ACC112 (cell line): ENCODE data around the gene HES7.
A peak's percentile ranks its signal among the peaks of the same experiment; 100 is the strongest.

Experiments
- H2AFZ ChIP-seq: fragments of 200-600 bp; sonication (generic); one replicate; pipeline ENCODE4 v1.6.0; 2017; ENCODE audit warnings: antibody characterized with exemption, low read length; ENCODE audit not compliant: unreplicated experiment
- H3K27ac ChIP-seq: fragments of 200-600 bp; sonication (generic); 2 replicates; pipeline ENCODE4 v1.5.1; 2014; ENCODE audit warnings: low read depth, mild to moderate bottlenecking, antibody characterized with exemption, low read length, moderate library complexity
- H3K27me3 ChIP-seq: fragments of 200-600 bp; sonication (generic); 2 replicates; pipeline ENCODE4 v1.6.1; 2014; ENCODE audit warnings: mild to moderate bottlenecking, antibody characterized with exemption, low read length, moderate library complexity, mixed read lengths; ENCODE audit not compliant: insufficient read depth
- H3K36me3 ChIP-seq: fragments of 200-600 bp; sonication (generic); 2 replicates; pipeline ENCODE4 v1.6.1; 2016; ENCODE audit warnings: mild to moderate bottlenecking, antibody characterized with exemption, low read length, moderate library complexity, mixed read lengths; ENCODE audit not compliant: insufficient read depth
- H3K4me1 ChIP-seq: fragments of 200-600 bp; sonication (generic); one replicate; pipeline ENCODE4 v1.6.1; 2016; ENCODE audit warnings: low read length, mixed read lengths; ENCODE audit not compliant: insufficient read depth, unreplicated experiment, control insufficient read depth
- H3K4me3 ChIP-seq: fragments of 200-600 bp; sonication (generic); 2 replicates; pipeline ENCODE4 v1.5.1; 2014; ENCODE audit warnings: mild to moderate bottlenecking, low read depth, low read length
- H3K79me2 ChIP-seq: fragments of 200-600 bp; sonication (generic); one replicate; pipeline ENCODE4 v1.6.0; 2016; ENCODE audit warnings: low read length; ENCODE audit not compliant: control insufficient read depth, unreplicated experiment, insufficient read depth

The HES7 gene

DNA sequence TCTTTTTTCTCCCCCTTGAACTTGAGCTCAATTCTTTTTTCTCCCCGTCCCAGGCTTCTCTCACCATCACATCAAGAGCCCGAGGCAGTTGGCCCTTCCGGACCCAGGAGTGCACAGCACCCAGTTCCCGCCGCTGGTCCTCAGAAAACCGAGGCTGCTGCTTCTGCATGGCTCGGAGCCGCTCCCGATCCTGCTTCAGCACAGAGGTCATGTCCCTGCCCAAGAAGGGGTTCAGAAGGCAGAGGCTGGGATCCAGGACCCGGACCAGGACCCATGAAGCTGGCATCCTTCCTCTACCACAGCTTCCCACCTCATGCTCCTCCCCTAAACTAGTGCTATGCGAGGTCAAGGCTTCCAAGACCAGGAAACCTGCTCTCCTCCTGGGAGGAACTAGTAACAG is 17.8 kb upstream of the HES7 start:
- H3K27me3 ChIP-seq: no peaks in the 10 kb centered on the region
- H3K4me3 ChIP-seq: no peak overlapping the region
- H3K4me1 ChIP-seq: peaks cover 3% of the 10 kb centered on the region
- H3K79me2 ChIP-seq: no peaks in the 10 kb centered on the region
- H2AFZ ChIP-seq: no peak overlapping the region
- no peak overlapping the region for H3K27ac ChIP-seq
- H3K36me3 ChIP-seq: peaks cover 39% of the 10 kb centered on the region; the same call in 1 of the 2 replicates

DNA sequence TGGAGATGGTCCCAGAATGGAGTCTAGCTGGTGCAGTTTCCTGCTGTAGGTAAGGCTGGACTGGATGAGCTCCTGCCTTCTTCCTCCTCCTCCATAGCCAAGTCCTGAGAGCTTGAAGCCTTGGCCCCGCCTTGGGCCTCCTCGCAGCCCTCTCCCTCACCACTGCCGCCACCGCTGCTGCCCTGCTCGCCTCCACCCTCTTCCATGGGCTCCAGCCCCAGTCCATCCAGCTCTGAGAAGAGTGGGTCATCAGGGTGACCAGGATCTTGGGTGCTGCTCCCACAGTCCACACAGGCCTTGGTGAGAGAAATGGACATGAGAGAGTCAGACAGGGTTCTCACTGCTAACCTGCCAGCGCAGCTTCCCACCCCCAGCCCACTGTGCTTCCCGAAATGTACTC is 17.1 kb upstream of the HES7 start:
- Histone ChIP-seq H3K4me1 (peaks cover 3% of the 10 kb centered on the region), H3K36me3 (peaks cover 32% of the 10 kb centered on the region; the same call in 1 of the 2 replicates), H3K79me2 (no peaks in the 10 kb centered on the region), H3K27me3 (no peaks in the 10 kb centered on the region), H3K4me3 (no peak overlapping the region), H2AFZ (no peak overlapping the region), H3K27ac (no peak overlapping the region)

DNA sequence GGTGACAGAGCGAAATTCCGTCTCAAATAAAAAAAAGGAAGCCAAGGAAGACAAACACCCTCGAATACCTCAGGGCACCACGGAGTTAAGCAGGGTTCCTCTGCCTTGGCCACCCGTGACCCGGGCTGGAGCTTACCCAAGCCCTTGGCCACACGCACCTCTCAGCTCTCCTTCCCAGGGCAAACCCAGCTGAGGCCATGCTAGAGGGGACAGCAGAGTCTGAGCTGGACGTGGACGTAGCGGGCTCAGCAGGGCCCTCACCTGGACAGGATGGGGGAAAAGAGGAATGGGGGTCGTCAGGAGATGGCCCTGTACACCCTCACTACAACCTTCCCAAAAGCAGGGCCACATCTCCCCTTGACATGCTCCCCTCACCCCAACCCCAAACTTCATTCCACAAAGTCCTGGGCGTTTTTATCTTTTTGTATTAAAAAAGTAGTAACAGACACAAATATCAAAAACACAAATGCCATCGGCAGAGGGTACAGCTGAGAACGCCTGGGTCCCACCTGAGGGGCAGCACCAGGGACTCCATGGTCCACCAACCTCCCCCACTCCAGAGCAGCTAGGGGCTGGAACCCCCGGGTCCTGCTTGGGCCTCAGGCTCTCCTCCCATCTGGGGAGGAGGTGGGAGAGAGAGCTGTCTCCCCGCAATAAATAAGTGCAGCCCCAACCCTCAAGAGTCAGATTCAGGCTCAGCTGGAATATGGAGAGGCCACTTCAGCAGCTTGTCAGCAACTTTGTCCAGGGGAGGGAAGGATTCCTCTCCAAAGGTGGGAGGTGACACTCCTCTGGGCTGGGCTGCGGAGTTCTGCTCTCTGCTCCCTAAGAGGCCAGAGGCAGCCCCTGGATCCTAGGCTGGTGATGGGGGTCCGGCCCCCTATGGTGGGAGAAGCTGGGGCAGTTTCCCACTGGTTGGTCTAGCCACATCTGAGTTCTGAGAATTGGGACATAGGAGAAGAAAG is 16.4 kb upstream of the HES7 start:
- no peak overlapping the region for H3K27ac ChIP-seq

DNA sequence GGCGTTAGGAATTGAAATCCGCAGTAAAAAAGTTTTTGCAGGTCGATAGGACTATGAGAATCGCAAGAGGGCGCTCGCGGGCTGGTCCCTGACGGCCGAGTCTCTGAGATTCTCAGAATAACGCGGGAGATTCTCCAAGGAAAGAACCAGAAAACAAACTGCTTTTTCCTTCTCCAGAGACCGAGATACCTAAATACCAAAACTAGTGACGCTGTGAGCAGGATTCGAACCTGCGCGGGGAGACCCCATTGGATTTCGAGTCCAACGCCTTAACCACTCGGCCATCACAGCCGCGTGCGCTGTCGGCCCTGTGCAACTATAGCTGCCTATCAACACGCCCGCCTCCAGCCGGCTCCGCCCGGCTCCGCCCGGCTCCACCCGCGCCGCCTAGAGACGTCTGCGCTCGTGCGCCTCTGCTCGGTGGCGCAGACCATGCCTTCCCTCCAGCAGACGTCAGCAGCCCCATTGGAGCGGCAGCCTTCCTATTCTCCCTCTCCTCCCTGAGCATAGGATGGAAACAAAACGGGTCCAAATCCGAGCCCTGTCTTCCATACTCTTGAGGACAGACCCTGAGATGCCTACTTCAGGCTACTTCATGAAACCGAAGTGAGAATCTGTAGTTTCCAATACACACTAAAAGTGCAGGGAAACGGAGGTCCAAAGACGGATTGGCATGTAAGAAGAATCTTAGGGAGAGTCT is 14.9 kb upstream of the HES7 start:
- Histone ChIP-seq H3K27me3 (no peaks in the 10 kb centered on the region), H3K4me3 (peak overlapping the region; percentile 53), H3K36me3 (peaks cover 25% of the 10 kb centered on the region; the same call in 1 of the 2 replicates), H3K4me1 (peaks cover 8% of the 10 kb centered on the region), H2AFZ (no peak overlapping the region), H3K79me2 (no peaks in the 10 kb centered on the region), H3K27ac (peak overlapping the region; percentile 84)

More for the DNA sequence above, 16.4 kb upstream of the HES7 start:
- H3K4me1 ChIP-seq: peaks cover 3% of the 10 kb centered on the region
- H2AFZ ChIP-seq: no peak overlapping the region
- no peak overlapping the region for H3K4me3 ChIP-seq
- H3K36me3 ChIP-seq: peaks cover 25% of the 10 kb centered on the region; the same call in 1 of the 2 replicates
- no peaks in the 10 kb centered on the region for H3K27me3 ChIP-seq
- no peaks in the 10 kb centered on the region for H3K79me2 ChIP-seq

GRCh38 chr17:8138374-8138671 is 14.4 kb upstream of the HES7 start:
- no peaks in the 10 kb centered on the region for H3K27me3 ChIP-seq
- no peaks in the 10 kb centered on the region for H3K79me2 ChIP-seq
- peak overlapping the region; percentile 84; the same call in 1 of the 2 replicates for H3K27ac ChIP-seq
- no peak overlapping the region for H2AFZ ChIP-seq
- peak overlapping the region; percentile 45 for H3K4me3 ChIP-seq
- H3K36me3 ChIP-seq: peaks cover 25% of the 10 kb centered on the region; the same call in 1 of the 2 replicates
- peaks cover 8% of the 10 kb centered on the region for H3K4me1 ChIP-seq

DNA sequence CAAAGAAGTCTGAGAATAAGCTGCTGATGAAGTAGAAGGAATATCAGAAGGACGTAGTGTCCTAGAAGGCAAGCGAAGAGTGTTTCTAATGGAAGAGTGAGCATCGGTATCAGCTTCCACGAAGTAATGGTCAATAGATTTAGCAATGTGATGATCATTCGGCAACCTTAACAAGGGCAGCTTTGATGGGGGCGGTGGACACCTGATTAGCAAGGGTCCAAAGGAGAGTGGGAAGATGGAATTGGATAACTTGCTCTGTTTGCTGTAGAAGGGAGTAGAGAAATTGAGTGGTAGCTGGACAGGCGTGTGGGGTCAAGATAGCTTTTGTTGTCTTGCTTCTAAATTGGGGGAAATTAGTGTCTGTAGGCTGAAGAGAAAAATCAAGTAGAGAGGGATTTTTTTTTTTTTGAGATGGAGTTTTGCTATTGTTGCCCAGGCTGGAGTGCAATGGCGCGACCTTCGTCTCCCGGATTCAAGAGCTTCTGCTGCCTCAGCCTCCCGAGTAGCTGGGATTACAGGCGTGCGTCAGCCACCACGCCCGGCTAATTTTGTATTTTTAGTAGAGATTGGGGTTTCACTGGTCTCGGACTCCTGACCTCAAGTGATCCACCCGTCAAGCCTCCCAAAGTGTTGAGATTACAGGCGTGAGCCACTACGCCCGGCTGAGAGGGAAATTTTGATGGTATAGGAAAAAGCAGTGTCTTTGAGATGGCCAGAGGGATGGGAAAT is 13.9 kb upstream of the HES7 start:
- Histone ChIP-seq H3K4me3 (peak overlapping the region; percentile 45), H3K27me3 (no peaks in the 10 kb centered on the region), H3K4me1 (peaks cover 8% of the 10 kb centered on the region), H3K27ac (no peak overlapping the region; the same call in 1 of the 2 replicates), H3K79me2 (no peaks in the 10 kb centered on the region), H2AFZ (no peak overlapping the region), H3K36me3 (peaks cover 24% of the 10 kb centered on the region; the same call in 1 of the 2 replicates)

DNA sequence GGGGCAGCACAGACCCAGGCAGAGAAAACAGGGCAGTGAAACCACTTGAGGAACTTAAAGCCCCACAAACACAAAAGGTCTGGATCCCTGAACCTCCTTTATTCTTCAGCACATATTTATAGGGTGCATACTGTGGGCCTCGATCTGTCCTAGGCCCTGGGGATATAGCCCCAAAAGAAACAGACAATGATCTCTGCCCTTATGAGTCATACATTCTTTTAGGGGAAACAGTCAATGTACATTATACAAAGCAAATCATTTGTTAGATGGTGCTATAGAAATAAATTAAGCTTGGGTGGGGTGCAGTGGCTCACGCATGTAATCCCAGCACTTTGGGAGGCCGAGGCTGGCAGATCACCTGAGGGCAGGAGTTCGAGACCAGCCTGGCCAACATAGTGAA is 10.0 kb upstream of the HES7 start:
- H3K27me3 ChIP-seq: no peaks in the 10 kb centered on the region
- H3K79me2 ChIP-seq: no peaks in the 10 kb centered on the region
- H3K4me3 ChIP-seq: no peak overlapping the region
- H2AFZ ChIP-seq: no peak overlapping the region
- no peak overlapping the region for H3K27ac ChIP-seq
- peaks cover 10% of the 10 kb centered on the region for H3K4me1 ChIP-seq
- no peaks in the 10 kb centered on the region for H3K36me3 ChIP-seq

DNA sequence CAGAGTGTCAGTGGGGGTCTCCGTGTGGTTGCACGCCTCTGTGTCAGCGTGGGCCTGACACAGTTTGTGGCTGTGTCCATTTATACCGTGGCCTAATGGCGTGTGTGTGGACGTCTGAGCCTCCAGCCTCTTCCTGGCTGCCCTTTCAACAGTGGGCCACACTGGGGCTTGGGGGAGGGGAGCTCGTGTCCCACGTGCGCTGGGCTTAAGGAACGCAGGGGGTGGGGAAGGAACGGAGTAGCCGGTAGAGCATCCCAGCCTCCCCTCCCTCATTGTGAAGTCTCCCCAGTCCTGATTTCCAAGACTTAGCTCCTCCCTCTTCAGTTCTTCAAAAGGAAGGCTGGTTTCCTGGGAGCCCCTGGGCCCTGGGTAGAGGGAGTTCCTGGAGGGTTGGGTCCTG is 9.5 kb upstream of the HES7 start:
- no peak overlapping the region for H3K27ac ChIP-seq
- H3K4me3 ChIP-seq: no peak overlapping the region
- peaks cover 10% of the 10 kb centered on the region for H3K4me1 ChIP-seq
- no peaks in the 10 kb centered on the region for H3K36me3 ChIP-seq
- H3K27me3 ChIP-seq: no peaks in the 10 kb centered on the region
- H2AFZ ChIP-seq: no peak overlapping the region
- no peaks in the 10 kb centered on the region for H3K79me2 ChIP-seq

DNA sequence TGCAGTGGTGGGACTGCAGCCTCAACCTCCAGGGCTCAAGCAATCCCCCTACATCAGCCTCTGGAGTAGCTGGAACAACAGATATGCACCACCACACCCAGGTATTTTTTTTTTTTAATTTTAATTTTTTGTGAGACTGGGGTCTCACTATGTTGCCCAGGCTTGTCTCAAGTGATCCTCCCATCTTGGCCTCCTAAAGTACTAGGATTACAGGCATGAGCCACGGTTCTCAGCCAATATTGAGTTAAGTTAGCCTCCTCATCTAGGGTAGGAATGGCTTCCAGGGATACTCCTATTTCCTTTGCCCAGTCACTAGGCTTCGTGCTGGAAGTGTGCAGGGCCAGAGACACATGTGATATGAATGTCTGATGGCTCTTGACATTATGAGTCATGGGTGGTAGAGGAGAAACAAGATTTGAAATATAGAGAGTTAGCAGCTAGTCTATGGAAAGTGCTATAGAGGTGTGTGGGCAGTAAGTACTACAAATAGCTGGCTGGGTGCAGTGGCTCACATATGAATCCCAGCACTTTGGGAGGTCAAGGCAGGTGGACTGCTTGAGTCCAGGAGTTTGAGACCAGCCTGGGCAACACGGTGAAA is 8.0 kb upstream of the HES7 start:
- H3K4me1 ChIP-seq: peaks cover 10% of the 10 kb centered on the region
- no peaks in the 10 kb centered on the region for H3K36me3 ChIP-seq
- no peaks in the 10 kb centered on the region for H3K27me3 ChIP-seq
- H3K27ac ChIP-seq: no peak overlapping the region
- H2AFZ ChIP-seq: no peak overlapping the region
- no peak overlapping the region for H3K4me3 ChIP-seq
- H3K79me2 ChIP-seq: no peaks in the 10 kb centered on the region

GRCh38 chr17:8128125-8128784 is 4.3 kb upstream of the HES7 start:
- H3K27me3 ChIP-seq: no peaks in the 10 kb centered on the region
- no peak overlapping the region for H3K4me3 ChIP-seq

More at GRCh38 chr17:8128125-8128784, 4.3 kb upstream of the HES7 start:
- Histone ChIP-seq H3K36me3 (no peaks in the 10 kb centered on the region), H3K79me2 (no peaks in the 10 kb centered on the region), H3K27ac (no peak overlapping the region), H2AFZ (no peak overlapping the region), H3K4me1 (peaks cover 11% of the 10 kb centered on the region)
